ENCODE data around the gene TRIM7.

GRCh38 chr5:181167814-181168488 is 37.0 kb downstream of the TRIM7 start:
- TF ChIP-seq POLR2A (IDR thresholded peaks at IDR 0.05) (no peak), CTCF (IDR thresholded peaks at IDR 0.05) (peak; percentile 4 to 26 (median 18))
